NB4 (cell line): ENCODE measurements around the gene ADGRG1.

Experiments
- MYC ChIP-seq: IDR thresholded peaks from 2 replicates; pipeline ENCODE4 v1.6.1; 2011; ENCODE audit warnings: low read depth, low read length
- POLR2A ChIP-seq: IDR thresholded peaks from 2 replicates; pipeline ENCODE4 v1.6.1; 2011; ENCODE audit warnings: mild to moderate bottlenecking; ENCODE audit not compliant: insufficient read length; ENCODE audit errors: extremely low read depth
- TF ChIP-seq, protein P1 (sequence below): IDR thresholded peaks from one replicate; pipeline ENCODE4 v1.5.1; 2012; ENCODE audit warnings: low read depth, low read length
- TF ChIP-seq, protein P2 (sequence below): IDR thresholded peaks from 2 replicates; pipeline ENCODE4 v1.6.1; 2011; ENCODE audit warnings: low read depth, low read length

DNA sequence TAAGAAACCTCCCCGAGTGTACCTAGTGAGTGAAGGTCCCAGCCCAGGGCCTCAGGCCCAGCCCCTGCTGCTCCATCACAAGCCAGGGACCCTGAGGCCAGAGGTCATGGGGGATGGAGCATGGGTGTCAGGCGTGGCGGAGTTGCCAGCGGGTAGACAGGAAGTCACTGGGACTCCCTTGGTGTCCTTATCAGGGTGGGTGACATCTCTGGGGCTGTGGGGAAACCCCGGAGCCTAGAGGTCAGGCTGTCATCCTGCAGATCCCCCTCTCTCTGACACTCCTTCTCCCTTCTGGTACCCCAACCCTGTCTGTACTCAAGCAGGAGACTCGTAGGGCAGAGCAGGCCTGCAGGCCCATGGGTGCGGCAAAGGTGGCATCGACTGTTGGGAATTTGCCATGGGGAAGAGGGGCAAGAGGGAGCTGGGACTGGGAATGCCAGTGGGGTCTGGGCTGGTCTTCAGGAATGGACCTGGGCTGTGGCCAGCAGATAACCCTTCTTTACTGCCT, 10.8 kb upstream of the ADGRG1 start:
- TF ChIP-seq, protein P1, sequence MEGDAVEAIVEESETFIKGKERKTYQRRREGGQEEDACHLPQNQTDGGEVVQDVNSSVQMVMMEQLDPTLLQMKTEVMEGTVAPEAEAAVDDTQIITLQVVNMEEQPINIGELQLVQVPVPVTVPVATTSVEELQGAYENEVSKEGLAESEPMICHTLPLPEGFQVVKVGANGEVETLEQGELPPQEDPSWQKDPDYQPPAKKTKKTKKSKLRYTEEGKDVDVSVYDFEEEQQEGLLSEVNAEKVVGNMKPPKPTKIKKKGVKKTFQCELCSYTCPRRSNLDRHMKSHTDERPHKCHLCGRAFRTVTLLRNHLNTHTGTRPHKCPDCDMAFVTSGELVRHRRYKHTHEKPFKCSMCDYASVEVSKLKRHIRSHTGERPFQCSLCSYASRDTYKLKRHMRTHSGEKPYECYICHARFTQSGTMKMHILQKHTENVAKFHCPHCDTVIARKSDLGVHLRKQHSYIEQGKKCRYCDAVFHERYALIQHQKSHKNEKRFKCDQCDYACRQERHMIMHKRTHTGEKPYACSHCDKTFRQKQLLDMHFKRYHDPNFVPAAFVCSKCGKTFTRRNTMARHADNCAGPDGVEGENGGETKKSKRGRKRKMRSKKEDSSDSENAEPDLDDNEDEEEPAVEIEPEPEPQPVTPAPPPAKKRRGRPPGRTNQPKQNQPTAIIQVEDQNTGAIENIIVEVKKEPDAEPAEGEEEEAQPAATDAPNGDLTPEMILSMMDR, result no peak
- TF ChIP-seq, protein P2, sequence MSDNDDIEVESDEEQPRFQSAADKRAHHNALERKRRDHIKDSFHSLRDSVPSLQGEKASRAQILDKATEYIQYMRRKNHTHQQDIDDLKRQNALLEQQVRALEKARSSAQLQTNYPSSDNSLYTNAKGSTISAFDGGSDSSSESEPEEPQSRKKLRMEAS, result no peak
- no peak for TF ChIP-seq MYC
- no peak for TF ChIP-seq POLR2A
